NCI-H2196 treated with DMSO at 0.1 percent for 48 hours (cell line): ENCODE results near the gene CRISPLD2.
"Not testable (repeated sequence)": the region's sequence is repeated elsewhere in the genome, so short reads cannot be mapped to it uniquely, and the experiment has no call there.

Experiments
- DNase-seq: peaks from one replicate; lab custom pipeline; 2025; ENCODE audit not compliant: unreplicated experiment; lab: John Stamatoyannopoulos, UW

CRISPLD2 gene

DNA sequence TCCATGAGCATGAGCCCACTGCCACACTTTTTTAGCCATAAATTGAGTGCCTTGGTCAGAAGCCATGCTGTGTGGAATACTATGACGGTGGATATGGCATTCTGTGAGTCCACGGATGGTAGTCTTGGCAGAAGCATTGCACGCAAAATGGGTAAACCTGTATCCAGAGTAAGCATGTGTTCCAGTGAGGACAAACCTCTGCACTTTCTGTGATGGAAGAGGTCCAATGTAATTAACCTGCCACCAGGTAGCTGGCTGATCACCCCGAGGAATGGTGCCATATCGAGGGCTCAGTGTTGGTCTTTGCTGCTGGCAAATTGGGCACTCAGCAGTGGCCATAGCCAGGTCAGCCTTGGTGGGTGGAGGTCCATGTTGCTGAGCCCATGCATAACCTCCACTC is 37.0 kb downstream of the CRISPLD2 start:
- not testable (repeated sequence) for DNase-seq

- no peak for DNase-seq
These were observed 39.9 kb downstream of the CRISPLD2 start for GRCh38 chr16:84859681-84860080.

GRCh38 chr16:84860383-84860782 is 40.6 kb downstream of the CRISPLD2 start:
- DNase-seq: no peak

GRCh38 chr16:84861671-84862070 is 41.9 kb downstream of the CRISPLD2 start:
- DNase-seq: no peak

GRCh38 chr16:84862804-84863480 is 43.2 kb downstream of the CRISPLD2 start:
- DNase-seq: no peak

DNA sequence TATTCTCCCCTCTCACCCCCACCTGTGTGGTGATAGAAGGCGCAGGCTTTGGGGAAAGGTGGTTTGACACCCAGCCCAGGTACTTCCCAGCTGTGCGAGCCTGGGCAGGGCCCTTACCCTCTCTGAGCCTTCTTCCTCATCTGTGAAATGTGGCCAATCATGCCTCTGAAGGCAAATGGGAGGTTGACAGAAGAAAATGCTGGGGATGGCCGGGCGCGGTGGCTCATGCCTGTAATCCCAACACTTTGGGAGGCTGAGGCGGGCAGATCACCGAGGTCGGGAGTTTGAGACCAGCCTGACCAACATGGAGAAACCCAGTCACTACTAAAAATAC is 43.7 kb downstream of the CRISPLD2 start:
- DNase-seq: no peak

GRCh38 chr16:84864326-84864955 is 44.7 kb downstream of the CRISPLD2 start:
- DNase-seq: no peak

- no peak for DNase-seq
These were observed 47.9 kb downstream of the CRISPLD2 start for GRCh38 chr16:84867696-84868095.

DNA sequence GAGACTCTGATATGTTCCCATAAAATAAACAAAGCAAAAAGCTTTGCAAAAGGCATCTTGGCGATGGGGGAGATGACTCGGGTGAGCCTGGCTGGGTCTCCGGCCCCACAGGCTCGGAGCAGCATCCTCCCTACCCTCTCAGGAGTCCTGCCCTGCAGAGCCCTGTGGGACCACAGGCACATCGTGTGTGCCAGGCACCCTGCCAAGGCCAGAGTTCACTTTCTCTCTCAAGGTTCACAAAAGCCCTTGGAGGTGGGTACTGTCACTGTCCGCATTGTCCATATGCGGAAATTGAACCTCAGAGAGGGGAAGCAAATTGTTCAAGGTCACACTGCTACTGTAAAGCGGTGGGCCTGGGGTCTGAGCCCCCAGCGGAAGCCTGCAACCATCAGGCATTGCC is 48.5 kb downstream of the CRISPLD2 start:
- no peak for DNase-seq

DNA sequence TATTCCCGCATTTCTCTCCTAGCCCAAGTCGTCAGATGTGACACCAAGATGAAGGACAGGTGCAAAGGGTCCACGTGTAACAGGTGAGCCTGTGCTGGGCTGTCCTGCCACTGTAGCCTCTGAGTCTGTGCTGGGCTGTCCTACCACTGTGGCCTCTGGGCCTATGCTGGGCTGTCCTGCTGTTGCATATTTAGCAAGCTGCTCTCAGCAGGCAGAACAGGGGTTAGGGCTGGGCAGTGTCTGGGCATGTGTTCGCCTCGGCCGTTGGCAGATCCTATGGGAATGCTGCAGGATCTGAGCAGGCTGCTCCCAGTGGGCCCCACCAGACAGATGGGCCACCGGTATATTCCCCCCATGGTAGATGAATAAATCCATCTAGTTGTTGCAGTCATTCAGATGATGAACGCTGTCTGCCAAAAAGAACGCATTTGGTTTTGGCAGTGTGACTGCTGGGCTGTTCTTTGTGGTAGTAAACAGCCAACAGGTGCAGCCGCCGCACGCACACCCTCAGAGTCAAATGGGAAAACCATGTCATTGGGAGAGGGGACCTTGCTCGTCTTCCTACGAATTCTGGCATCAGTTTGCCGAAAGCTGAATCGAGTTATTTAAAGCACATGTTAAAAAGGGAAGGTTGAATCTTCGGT is 49.2 kb downstream of the CRISPLD2 start:
- no peak for DNase-seq

GRCh38 chr16:84869473-84869845 is 49.7 kb downstream of the CRISPLD2 start:
- no peak for DNase-seq

DNA sequence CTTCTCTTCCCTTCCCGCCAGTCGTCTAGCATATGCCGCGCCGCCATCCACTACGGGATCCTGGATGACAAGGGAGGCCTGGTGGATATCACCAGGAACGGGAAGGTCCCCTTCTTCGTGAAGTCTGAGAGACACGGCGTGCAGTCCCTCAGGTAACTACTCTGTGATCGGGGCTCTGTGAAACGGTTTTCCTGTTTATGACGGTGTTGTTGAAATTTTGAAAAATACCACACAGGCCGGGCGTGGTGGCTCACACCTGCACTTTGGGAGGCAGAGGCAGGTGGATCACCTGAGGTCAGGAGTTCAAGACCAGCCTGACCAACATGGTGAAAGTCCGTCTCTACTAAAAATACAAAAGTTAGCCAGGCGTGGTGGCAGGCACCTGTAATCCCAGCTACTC is 53.2 kb downstream of the CRISPLD2 start:
- not testable (repeated sequence) for DNase-seq

DNA sequence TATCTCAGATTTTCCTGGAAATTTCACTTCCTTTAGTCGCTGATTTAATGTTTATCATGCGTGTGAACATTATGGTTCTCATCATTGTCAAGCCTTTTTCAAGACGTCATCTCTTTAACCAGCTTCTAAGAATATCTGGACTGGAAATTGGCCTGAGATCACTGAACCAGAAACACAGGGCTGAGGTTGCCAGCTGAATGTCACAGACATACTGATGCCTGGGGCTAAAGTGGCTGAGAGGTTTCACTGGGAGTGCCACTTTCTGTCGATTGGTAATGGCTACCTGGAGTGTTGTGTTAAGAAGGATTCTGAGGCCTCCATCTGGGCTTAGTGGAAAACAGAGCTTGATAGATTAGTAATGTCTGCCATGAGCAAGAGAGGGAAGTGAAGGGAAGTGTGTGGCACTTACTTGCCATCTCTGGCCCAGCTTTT is 54.2 kb downstream of the CRISPLD2 start:
- no peak for DNase-seq

- no peak for DNase-seq
These were observed 54.8 kb downstream of the CRISPLD2 start for GRCh38 chr16:84874553-84874952.

- DNase-seq: no peak
These were observed 55.2 kb downstream of the CRISPLD2 start for GRCh38 chr16:84874983-84875382.

DNA sequence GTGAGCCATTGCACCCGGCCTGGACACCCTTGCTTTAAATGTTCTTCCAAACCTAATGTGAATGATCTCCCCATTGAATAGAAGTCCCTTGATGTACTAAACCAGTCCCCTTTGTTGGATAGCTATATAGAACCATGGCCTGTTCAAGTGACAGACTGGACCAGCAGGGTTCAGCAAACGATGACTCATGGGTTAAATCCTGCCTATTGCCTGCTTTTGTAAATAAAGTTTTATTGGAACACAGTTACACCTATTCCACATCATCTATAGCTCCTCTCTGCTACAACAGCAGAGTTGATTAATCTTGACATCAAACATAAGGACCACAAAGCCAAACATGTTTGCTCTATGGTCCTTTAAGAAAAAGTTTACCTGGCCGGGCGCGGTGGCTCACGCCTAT is 56.1 kb downstream of the CRISPLD2 start:
- no peak for DNase-seq

GRCh38 chr16:84876873-84877606 is 57.3 kb downstream of the CRISPLD2 start:
- no peak for DNase-seq

DNA sequence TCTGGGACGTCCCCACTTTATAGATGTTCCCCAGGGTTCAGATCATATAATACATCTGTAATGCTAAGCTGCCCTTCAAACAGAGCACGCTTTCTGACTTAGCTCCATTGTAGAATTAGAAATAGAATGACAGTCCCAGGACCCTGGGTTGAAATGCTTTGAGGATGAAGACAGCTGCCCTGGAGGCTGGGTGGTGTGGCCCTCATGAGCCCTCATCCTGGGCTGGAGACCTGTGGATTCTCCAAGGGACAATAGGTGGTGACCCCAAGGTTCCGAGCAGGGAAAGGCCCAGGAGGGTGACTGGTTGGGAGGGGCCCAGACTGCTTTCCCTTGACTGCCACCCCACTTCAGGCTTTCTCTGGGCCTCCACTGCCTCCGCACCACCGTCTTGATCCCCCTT is 59.0 kb downstream of the CRISPLD2 start:
- DNase-seq: no peak

- DNase-seq: no peak
These were observed 60.0 kb downstream of the CRISPLD2 start for GRCh38 chr16:84879569-84880487.

DNA sequence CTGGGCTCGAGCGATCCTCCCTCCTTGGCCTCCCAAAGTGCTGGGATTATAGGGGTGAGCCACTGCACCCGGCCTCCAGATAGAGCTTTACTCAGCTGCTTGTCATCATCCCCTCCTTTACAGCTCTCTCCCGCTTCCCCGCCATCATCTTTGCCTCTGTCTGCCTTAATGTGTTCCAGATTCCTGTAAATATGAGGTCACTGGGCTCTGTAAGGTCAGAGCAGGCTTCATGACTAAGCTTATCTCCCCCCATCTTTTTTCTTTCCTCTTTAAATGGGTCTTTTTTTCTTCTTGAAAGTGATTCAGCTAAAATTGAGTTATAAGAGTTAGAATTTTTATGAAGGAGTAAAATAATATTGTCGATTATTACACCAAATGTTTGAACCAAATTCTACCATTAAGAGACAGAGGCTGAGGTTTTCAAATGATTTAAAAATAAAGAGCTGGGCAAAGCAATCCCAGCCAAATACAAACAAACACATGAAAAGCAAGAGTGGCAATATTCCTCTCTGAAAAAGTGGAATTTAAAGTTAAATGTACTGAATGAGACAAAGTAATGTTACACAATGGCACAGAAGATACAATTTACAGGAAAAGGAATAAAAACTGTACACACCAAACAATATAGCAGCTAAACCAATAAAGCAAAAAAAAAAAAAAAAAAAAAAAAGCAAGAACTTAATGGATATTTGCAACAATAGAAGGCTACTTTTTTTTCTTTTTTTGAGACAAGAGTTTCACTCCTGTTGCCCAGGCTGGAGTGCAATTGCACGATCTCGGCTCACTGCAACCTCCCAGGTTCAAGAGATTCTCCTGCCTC is 62.1 kb downstream of the CRISPLD2 start:
- DNase-seq: no peak
